Amniotic stem cell (primary cell): ENCODE measurements around the gene RDH11.

Experiments
- DNase-seq: peaks from one replicate; lab custom pipeline; 2025; lab: John Stamatoyannopoulos, UW

The RDH11 gene

DNA sequence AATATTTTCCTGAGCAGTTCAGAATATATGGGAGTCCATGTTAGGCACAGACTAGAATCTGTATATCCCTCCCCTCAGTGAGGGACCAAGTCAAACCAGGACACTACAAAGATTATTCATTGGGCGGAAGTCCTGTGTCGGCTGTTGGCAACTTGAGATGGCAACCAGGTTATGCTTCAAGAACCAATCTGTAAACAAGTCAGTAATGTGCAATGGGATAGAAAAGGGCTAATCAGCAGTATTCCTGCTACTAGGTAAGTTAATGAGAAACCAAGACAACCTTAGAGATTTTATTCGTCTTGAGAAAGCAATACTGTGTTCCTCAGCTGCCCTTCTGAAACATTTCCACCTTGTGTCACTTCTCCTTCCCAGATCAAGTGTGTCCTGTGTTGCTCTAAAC is 49.4 kb downstream of the RDH11 start:
- DNase-seq, result no peak

DNA sequence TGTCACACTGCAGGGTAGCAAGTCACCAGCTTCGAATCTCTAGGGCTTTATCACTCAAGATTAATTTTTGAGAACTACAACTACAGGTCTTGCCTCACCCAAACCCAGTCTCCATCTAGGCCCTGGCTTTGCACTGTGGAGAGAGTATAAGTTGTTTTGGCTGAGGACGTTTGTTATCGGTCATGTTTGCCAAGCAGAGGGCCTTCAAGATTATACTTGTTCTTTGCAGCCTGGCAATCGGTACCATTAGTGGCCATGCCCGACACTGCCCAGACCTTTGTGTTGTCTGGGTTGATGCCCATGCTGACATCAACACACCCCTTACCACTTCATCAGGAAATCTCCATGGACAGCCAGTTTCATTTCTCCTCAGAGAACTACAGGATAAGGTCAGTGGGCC is 50.1 kb downstream of the RDH11 start:
- DNase-seq, result no peak

DNA sequence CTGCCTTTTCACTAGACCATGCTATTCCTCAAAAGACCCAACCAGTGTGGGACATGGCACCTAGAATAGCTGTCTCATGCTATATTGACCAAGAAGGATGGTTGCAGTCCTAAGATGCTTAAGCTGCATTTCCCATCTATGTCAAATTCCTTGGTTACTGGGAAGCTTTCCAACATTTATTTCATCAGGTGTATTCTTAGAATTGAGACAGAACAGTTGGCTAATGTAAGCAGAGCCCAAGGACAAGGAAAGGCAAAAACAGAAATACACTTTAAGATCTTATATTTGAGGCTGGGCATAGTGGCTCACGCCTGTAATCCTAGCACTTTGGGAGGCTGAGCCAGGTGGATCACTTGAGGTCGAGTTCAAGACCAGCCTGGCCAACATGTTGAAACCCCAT is 51.1 kb downstream of the RDH11 start:
- no peak for DNase-seq

DNA sequence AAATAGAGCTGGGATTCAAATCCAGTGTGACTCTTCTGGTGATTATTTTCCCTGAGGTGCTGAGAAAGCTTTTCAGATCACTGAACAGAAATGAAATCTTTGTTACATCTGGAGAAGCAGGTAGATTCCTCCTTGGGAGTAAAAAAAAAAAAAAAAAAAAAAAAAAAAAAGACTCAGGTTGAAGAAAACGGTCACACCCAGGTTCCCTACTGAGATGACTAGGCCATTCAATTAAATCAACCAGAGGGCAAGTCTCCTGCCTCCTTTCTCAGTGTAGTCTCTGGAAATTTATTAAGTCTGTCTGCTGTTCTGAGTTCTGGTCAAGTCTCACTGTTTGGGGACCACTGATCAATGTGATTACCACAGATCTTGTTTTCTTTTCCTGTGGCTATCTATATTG is 51.9 kb downstream of the RDH11 start:
- no peak for DNase-seq

DNA sequence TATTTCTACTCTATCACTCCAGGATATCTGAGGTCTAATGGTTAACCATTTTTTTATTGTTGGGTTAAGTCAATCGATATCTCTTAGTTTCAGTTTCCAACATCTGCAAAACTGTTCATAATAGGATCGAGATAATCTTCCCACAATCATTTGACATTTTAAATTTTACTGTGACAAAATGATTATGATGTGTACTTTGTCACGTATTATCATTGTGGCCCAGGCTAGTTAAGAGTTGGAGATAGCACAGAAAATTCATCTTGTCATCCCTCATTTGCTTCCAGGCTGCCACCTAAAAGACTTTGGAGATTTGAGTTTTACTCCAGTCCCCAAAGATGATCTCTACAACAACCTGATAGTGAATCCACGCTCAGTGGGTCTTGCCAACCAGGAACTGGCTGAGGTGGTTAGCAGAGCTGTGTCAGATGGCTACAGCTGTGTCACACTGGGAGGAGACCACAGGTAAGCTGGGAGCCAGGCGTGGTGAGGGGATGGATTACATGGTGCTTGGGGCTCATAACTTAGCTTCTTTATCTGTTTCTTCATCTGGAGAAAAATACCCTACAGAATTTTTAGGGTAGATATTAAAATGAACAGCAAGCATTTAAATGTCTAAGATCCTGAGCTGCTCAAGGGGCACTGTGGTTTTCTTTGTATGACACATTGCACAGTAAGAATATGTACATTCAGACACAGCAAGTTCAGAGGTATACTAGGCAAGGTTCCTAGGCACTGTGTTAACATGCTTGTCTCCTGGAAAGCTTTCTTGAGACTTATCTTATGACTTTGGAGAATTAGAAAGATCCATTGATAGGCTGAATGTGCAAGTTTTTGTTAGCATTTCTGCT is 53.4 kb downstream of the RDH11 start:
- DNase-seq, result no peak

DNA sequence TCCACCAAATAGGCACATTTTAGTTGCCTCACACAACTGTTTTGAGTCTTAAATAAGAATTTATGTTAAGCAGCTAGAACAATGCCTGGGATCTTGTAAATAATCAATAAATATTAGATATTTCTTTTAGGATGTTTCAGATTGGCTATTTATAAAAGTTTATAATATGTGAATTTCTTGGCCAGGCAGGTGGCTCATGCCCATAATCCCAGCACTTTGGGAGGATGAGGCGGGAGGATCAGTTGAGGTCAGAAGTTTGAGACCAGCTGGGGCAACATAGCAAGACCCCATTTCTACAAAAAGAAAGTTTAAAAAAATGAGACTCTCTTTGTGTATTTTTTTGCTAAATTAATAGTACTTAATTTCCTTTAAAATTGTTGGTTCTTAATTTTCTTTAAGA is 54.1 kb downstream of the RDH11 start:
- DNase-seq, result no peak

DNA sequence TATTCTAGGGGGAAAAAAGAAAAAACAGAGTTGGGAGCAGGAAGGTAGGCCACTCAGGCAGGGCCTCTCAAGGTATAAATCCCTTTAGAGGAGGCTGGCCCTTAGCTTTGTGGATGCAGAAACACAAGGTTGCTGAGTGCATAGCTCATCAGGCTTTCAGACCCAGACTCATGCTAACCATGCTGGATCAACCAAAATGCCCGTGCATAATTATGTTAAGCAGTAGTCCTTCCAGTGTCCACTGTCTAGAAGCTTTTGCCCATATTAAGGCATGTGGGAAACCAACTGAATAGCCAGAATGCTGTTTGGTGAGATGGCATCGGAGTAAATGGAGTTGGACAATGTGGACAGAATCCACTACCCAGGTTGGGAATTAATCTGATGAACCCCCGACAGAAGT is 56.9 kb downstream of the RDH11 start:
- DNase-seq, result no peak

DNA sequence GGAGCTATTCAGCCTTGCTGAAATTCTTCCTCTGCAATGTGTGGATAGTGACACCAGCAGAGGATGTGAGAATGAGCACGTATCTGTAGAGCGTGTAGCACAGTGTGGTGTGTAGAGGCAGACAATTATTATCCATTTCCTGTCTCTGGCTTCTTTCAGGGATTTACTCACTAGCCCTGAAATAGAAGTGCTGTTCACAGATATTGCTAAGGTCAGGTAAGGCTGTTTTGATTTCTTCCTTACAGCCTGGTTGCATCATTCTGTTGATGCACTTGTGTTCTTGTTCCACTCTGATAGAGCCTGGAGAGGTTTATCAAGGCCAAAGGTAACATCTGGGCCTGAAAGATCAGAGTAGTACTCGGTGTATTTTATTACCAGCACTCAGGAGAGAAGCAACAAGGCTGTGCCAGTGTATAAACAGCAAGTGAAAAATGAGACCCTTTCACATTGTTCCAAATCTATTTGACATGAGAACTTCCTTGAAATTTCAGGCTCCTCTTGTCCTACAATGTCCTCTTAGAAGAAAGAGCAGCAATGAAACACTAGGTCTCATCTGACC is 59.1 kb downstream of the RDH11 start:
- no peak for DNase-seq

DNA sequence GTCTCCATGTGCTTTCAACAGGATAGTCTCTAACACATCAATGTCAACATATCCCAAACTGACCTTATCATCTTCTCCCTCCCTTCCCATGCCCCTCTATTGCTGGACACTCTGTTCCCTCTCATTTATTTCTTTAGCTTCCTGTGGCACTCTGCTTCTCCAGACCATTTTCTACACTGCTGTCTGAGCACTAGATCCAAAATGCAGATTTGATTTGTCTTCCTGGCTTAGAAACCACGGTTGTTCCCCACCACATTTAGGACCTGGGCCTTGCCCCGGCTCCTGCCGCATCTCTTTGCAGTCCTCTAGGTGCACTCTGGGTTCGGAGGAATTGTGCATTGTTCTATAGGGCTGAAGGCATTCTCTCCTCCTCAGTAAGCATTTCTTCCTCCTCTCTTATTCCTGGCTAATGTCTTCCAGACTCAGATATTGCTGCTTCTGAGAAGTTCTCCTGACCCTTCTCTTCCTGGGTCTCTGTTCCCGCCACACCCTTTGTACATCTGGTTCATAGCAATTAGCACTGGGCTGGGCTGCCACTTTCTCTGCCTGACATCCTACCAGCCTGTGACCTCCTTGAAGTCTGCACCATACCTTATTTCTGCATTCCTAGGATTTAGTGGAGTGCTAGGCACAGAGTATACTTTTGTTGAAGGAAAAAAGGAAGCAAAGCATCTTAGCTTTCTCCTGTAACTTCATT is 62.0 kb downstream of the RDH11 start:
- DNase-seq, result no peak

DNA sequence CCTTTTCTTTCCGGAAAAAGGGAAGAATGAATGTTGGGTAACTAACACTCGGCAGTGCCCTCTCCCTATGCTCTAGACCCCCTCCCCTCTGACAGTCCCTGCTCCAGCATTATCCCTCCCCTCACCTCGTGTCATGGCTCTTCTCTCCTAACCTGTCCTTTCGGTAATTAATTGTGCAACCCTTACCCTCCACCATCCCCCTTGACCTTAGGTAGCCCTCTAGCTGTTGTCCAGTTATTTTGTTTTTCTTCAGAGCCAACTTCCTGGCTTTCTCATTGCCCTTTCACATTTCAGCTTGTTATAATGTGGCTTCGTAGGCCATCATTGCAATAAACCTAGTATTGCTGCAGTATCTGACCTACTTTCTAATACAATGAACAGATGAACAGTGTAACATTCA is 64.6 kb downstream of the RDH11 start:
- DNase-seq, result no peak

DNA sequence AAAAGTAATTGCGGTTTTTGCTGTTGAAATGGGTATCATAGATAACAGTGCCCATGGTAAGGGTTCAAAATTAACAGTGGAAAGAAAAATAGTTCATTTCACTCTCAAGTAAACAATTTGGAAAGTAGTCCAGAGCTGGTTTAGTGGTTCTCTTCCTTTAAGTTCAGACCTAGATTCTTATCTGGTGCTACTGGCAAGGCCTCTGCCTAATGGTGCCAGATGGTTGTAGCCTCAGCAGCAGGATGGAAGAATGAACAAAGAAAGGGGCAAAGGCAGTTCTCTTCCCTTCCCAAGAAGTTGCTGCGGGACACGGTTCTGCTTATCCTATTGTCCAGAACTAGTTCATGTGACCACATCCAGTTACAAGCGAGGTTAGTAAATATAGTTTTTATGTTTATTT is 65.4 kb downstream of the RDH11 start:
- DNase-seq, result no peak

DNA sequence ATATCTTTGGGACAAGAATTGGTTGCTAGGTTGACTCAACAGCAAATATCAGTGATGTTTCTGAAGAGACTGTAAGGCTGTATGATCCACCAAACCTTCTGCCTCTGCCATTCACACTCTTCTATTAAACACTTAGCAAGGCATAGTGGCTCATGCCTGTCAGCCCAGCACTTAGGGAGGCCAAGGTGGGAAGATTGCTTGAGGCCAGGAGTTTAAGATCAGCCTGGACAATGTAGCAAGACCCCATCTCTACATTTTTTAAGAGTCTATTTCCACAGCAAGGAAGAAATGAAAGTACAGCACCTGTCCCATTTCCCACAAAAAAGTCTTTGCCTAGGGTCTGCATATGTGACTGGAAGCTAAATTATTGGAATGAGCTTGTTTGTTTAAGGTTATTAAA is 68.0 kb downstream of the RDH11 start:
- no peak for DNase-seq
